HCT116 (cell line): ENCODE data around the gene SLC27A1. TPM values are rescaled to one million over a fixed set of nuclear protein-coding genes. Genes with fewer than 3 reads are reported as not detected.

Source experiments
- ATAC-seq: fragments of 200-7000 bp; cut with Tn5 transposase; 2 replicates; pipeline ENCODE4 v1.9.1; 2020; ENCODE audit warnings: mild to moderate bottlenecking, moderate library complexity
- BruUV-seq: library from RNA; stranded (reverse); fragments of 400-500 nt; replicated peaks from 2 replicates; lab custom pipeline; 2021; lab: Mats Ljungman, UMichigan
- CTCF ChIA-PET: fragments of 300-600 bp; sonication (Branson Sonifier 250); formaldehyde crosslinking; loops from one replicate; lab custom pipeline; 2021; ENCODE audit warnings: antibody characterized with exemption; lab: Charles Lee
- POLR2A ChIA-PET: fragments of 300-600, 350-600 bp; sonication (Branson Sonifier 250); formaldehyde crosslinking; loops from one replicate; lab custom pipeline; 2021; ENCODE audit warnings: antibody characterized with exemption; lab: Charles Lee
- RAD21 ChIA-PET, 2 experiments: fragments of 300-600 bp; sonication (Branson Sonifier 250); formaldehyde crosslinking; loops; one replicate each; lab custom pipeline; 2023; ENCODE audit warnings: low total read pairs in 2 of 2; ENCODE audit not compliant: uncharacterized antibody in 2 of 2, unreplicated experiment in 2 of 2, low non-redundant PET in 1 of 2; lab: Charles Lee
- DNase-seq: peaks from one replicate; pipeline ENCODE4 v3.0.0-alpha.2; 2010; ENCODE audit warnings: low read depth, low spot score
- H2AFZ ChIP-seq: fragments of 200-600 bp; shearing (Covaris generic), sonication (generic); 2 replicates; pipeline ENCODE4 v1.6.1; 2017; ENCODE audit warnings: low read depth, mixed run types, mixed read lengths, antibody characterized with exemption, low read length; ENCODE audit not compliant: poor library complexity, severe bottlenecking
- H3K27ac ChIP-seq: 2 replicates; pipeline ENCODE4 v1.5.1; 2012; ENCODE audit warnings: low read depth, low read length
- H3K27me3 ChIP-seq: fragments of 200-600 bp; sonication (generic); 2 replicates; pipeline ENCODE4 v1.6.1; 2016; ENCODE audit warnings: mixed run types, low read length, mixed read lengths; ENCODE audit not compliant: insufficient read depth
- H3K36me3 ChIP-seq, 2 experiments: fragments of 200-500 bp in 1 of 2; fragments of 200-600 bp in 1 of 2; sonication (Bioruptor generic) in 1 of 2; sonication (generic) in 1 of 2; 2 replicates each; pipeline versions ENCODE4 v1.5.1 to v1.6.1; 2014 to 2016; ENCODE audit warnings: low read length in 2 of 2, inconsistent platforms in 1 of 2, mixed read lengths in 1 of 2, mixed run types in 1 of 2; ENCODE audit not compliant: insufficient read depth in 2 of 2, control insufficient read depth in 1 of 2
- H3K4me1 ChIP-seq, 2 experiments: fragments of 200-600 bp in 1 of 2; sonication (generic) in 1 of 2; 2 replicates each; pipeline versions ENCODE4 v1.5.1 to v1.6.1; 2012 to 2017; ENCODE audit warnings: low read length in 2 of 2, inconsistent platforms in 1 of 2, mild to moderate bottlenecking in 1 of 2, mixed read lengths in 1 of 2, mixed run types in 1 of 2, moderate library complexity in 1 of 2; ENCODE audit not compliant: insufficient read depth in 2 of 2, control insufficient read depth in 1 of 2
- H3K4me2 ChIP-seq: fragments of 200-600 bp; sonication (generic); 2 replicates; pipeline ENCODE4 v1.6.1; 2017; ENCODE audit warnings: mixed run types, low read length, mixed read lengths
- H3K4me3 ChIP-seq, 2 experiments: fragments of 200-600 bp in 1 of 2; sonication (generic) in 1 of 2; replicated peaks in 1 of 2; 2 replicates each; pipeline ENCODE4 v1.5.1; 2011 to 2016; ENCODE audit warnings: low read length in 2 of 2, control low read depth in 1 of 2, low read depth in 1 of 2, mild to moderate bottlenecking in 1 of 2, mixed read lengths in 1 of 2, mixed run types in 1 of 2
- H3K79me2 ChIP-seq: fragments of 200-600 bp; sonication (generic); 2 replicates; pipeline ENCODE4 v1.6.1; 2017; ENCODE audit warnings: mild to moderate bottlenecking, mixed run types, low read length, moderate library complexity, mixed read lengths; ENCODE audit not compliant: insufficient read depth
- H3K9ac ChIP-seq: fragments of 200-600 bp; sonication (generic); 2 replicates; pipeline ENCODE4 v1.6.1; 2016; ENCODE audit warnings: low read length, mixed read lengths
- H3K9me2 ChIP-seq: fragments of 200-600 bp; sonication (generic), shearing (Covaris generic); 2 replicates; pipeline ENCODE4 v1.6.1; 2017; ENCODE audit warnings: mixed run types, mild to moderate bottlenecking, moderate library complexity; ENCODE audit not compliant: insufficient read depth
- H3K9me3 ChIP-seq, 2 experiments: fragments of 200-500 bp in 1 of 2; fragments of 200-600 bp in 1 of 2; sonication (Bioruptor generic) in 1 of 2; sonication (generic) in 1 of 2; 2 replicates each; pipeline ENCODE4 v1.6.1; 2014 to 2017; ENCODE audit warnings: low read length in 2 of 2, mixed read lengths in 2 of 2, inconsistent platforms in 1 of 2, low read depth in 1 of 2, mild to moderate bottlenecking in 1 of 2, mixed run types in 1 of 2, moderate library complexity in 1 of 2; ENCODE audit not compliant: control insufficient read depth in 1 of 2, insufficient read depth in 1 of 2
- H4K20me1 ChIP-seq: fragments of 200-600 bp; sonication (generic), shearing (Covaris generic); 2 replicates; pipeline ENCODE4 v1.6.1; 2017; ENCODE audit warnings: mixed run types, mild to moderate bottlenecking, moderate library complexity; ENCODE audit not compliant: insufficient read depth
- CBX3 ChIP-seq: IDR thresholded peaks from 2 replicates; pipeline ENCODE4 v1.6.1; 2012; ENCODE audit warnings: low read depth
- CEBPB ChIP-seq: IDR thresholded peaks from 2 replicates; pipeline ENCODE4 v1.6.1; 2012; ENCODE audit warnings: low read depth
- EGR1 ChIP-seq: IDR thresholded peaks from 2 replicates; pipeline ENCODE4 v1.6.1; 2012; ENCODE audit warnings: low read depth
- EZH2 ChIP-seq: fragments of 200-600 bp; sonication (generic); IDR thresholded peaks from 2 replicates; pipeline ENCODE4 v1.6.1; 2017; ENCODE audit warnings: antibody characterized with exemption, mixed run types
- EZH2phosphoT487 ChIP-seq: fragments of 200-600 bp; IDR thresholded peaks from 2 replicates; pipeline ENCODE4 v1.6.1; 2018; ENCODE audit warnings: antibody characterized with exemption, borderline replicate concordance
- FOSL1 ChIP-seq: IDR thresholded peaks from 2 replicates; pipeline ENCODE4 v1.6.1; 2012; ENCODE audit warnings: low read depth
- POLR2A ChIP-seq: IDR thresholded peaks from 2 replicates; pipeline ENCODE4 v1.7.0; 2011; ENCODE audit warnings: borderline replicate concordance; ENCODE audit not compliant: insufficient read depth, insufficient read length; ENCODE audit errors: extremely low read depth
- POLR2AphosphoS5 ChIP-seq: IDR thresholded peaks from 2 replicates; pipeline ENCODE4 v1.6.1; 2011; ENCODE audit warnings: mild to moderate bottlenecking, low read depth, low read length, moderate library complexity
- SIN3A ChIP-seq: IDR thresholded peaks from 2 replicates; pipeline ENCODE4 v1.6.1; 2012; ENCODE audit warnings: low read depth
- SP1 ChIP-seq: IDR thresholded peaks from 2 replicates; pipeline ENCODE4 v1.6.1; 2012; ENCODE audit warnings: low read depth
- SRF ChIP-seq: IDR thresholded peaks from 2 replicates; pipeline ENCODE4 v1.6.1; 2012; ENCODE audit warnings: low read depth
- TCF7L2 ChIP-seq: IDR thresholded peaks from 2 replicates; pipeline ENCODE4 v1.7.0; 2011; ENCODE audit warnings: borderline replicate concordance, inconsistent platforms; ENCODE audit not compliant: insufficient read depth, insufficient read length; ENCODE audit errors: extremely low read depth
- YY1 ChIP-seq: IDR thresholded peaks from 2 replicates; pipeline ENCODE4 v1.6.1; 2011; ENCODE audit warnings: low read length, low read depth, moderate library complexity, mild to moderate bottlenecking; ENCODE audit not compliant: insufficient replicate concordance; ENCODE audit errors: extremely low read depth
- ZBTB33 ChIP-seq: IDR thresholded peaks from 2 replicates; pipeline ENCODE4 v1.6.1; 2011; ENCODE audit warnings: mild to moderate bottlenecking, low read length, moderate library complexity; ENCODE audit not compliant: insufficient replicate concordance; ENCODE audit errors: extremely low read depth
- ZFX ChIP-seq: fragments of 450-650 bp; IDR thresholded peaks from 2 replicates; pipeline ENCODE4 v1.6.1; 2017
- ZNF274 ChIP-seq: fragments of 200-500 bp; sonication (Bioruptor generic); IDR thresholded peaks from 2 replicates; pipeline ENCODE4 v1.6.1; 2014; ENCODE audit warnings: mild to moderate bottlenecking, low read depth, low read length, inconsistent platforms
- intact Hi-C: fragments of 100-400 bp; cut with micrococcal nuclease; formaldehyde crosslinking; loops from 2 replicates; pipeline ENCODE4 v1.10.0; 2022
- total RNA-seq: library from RNA; stranded (reverse); gene quantifications from one replicate; pipeline ENCODE4 v1.2.1, GENCODE V29; 2021; ENCODE audit not compliant: unreplicated experiment
- TF ChIP-seq, protein P1 (sequence below): IDR thresholded peaks from 2 replicates; pipeline ENCODE4 v1.6.1; 2012
- TF ChIP-seq, protein P2 (sequence below), 3 experiments: fragments of 200-600 bp in 1 of 3; sonication (generic) in 1 of 3; IDR thresholded peaks in 2 of 3; conservative IDR thresholded peaks in 1 of 3; 2 replicates each; pipeline ENCODE4 v1.5.1; 2012 to 2017; ENCODE audit warnings: low read depth in 2 of 3, low read length in 2 of 3, antibody characterized with exemption in 1 of 3, borderline replicate concordance in 1 of 3, control low read depth in 1 of 3, mild to moderate bottlenecking in 1 of 3, mixed read lengths in 1 of 3, mixed run types in 1 of 3, moderate library complexity in 1 of 3; ENCODE audit not compliant: insufficient read depth in 1 of 3

Gene SLC27A1
- total RNA-seq, 1 experiment from 2014 or later, result 22.5 TPM

GRCh38 chr19:17541184-17541759 is 70.9 kb downstream of the SLC27A1 start (continued):
- TF ChIP-seq TCF7L2 (no peak), SRF (no peak), EZH2 (no peak)
- TF ChIP-seq, protein P1, sequence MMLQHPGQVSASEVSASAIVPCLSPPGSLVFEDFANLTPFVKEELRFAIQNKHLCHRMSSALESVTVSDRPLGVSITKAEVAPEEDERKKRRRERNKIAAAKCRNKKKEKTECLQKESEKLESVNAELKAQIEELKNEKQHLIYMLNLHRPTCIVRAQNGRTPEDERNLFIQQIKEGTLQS, result no peak

DNA sequence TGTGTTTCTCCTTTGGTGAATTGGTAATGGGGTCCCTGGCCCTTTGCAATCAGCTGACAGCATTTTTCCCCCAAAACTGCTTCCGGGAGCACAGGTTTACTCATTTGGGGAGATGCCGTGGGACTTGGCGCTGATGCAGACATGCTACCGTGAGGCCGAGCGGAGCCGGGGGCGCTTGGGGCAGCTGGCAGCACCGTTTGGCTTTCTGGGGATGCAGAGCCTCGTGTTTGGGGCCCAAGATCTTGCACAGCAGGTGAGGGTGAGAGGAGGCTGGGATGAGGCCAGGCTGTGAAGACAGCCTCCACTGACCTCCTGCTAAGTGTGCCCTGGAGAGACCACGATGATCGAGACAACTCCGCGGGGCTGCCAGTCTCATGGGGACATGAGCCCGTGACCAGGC is 71.7 kb downstream of the SLC27A1 start:
- Histone ChIP-seq H3K9me3 (no peaks in the 10 kb centered on the region), H3K9ac (no peak overlapping the region), H3K27ac (no peak overlapping the region), H2AFZ (no peak overlapping the region), H3K4me3 (no peak overlapping the region), H3K4me1 (peaks cover 8 to 29% of the 10 kb centered on the region in 2 experiments), H3K36me3 (no peaks in the 10 kb centered on the region), H3K4me2 (no peak overlapping the region), H3K9me2 (no peaks in the 10 kb centered on the region), H3K27me3 (no peaks in the 10 kb centered on the region), H4K20me1 (no peaks in the 10 kb centered on the region), H3K79me2 (no peaks in the 10 kb centered on the region)
- DNase-seq (no peak), ATAC-seq (no peak)
- intact Hi-C loops, result no loop called here
- ChIA-PET CTCF (no interaction called here), POLR2A (no interaction called here), RAD21 (no interaction called here)
- no TSS peak for BruUV-seq
- no peak for TF ChIP-seq YY1
- TF ChIP-seq, protein P1, result no peak
- TF ChIP-seq CBX3, result no peak
- no peak for TF ChIP-seq POLR2A
- TF ChIP-seq SP1, result no peak
- no peak for TF ChIP-seq TCF7L2
- no peak for TF ChIP-seq ZFX
- TF ChIP-seq SRF, result no peak
- TF ChIP-seq, protein P2, sequence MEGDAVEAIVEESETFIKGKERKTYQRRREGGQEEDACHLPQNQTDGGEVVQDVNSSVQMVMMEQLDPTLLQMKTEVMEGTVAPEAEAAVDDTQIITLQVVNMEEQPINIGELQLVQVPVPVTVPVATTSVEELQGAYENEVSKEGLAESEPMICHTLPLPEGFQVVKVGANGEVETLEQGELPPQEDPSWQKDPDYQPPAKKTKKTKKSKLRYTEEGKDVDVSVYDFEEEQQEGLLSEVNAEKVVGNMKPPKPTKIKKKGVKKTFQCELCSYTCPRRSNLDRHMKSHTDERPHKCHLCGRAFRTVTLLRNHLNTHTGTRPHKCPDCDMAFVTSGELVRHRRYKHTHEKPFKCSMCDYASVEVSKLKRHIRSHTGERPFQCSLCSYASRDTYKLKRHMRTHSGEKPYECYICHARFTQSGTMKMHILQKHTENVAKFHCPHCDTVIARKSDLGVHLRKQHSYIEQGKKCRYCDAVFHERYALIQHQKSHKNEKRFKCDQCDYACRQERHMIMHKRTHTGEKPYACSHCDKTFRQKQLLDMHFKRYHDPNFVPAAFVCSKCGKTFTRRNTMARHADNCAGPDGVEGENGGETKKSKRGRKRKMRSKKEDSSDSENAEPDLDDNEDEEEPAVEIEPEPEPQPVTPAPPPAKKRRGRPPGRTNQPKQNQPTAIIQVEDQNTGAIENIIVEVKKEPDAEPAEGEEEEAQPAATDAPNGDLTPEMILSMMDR (IDR thresholded peaks at IDR 0.05 in 2 of 3, conservative IDR thresholded peaks at IDR 0.05 in 1 of 3; ENCODE audit: borderline replicate concordance in 1 of 3, insufficient read depth in 1 of 3, low read depth in 2 of 3, low read length in 2 of 3), result no peak
- no peak for TF ChIP-seq CEBPB
- no peak for TF ChIP-seq ZBTB33
- no peak for TF ChIP-seq EZH2phosphoT487
- TF ChIP-seq FOSL1, result no peak
- TF ChIP-seq EGR1, result no peak
- no peak for TF ChIP-seq ZNF274
- TF ChIP-seq POLR2AphosphoS5, result no peak
- no peak for TF ChIP-seq SIN3A
